H9 (cell line): ENCODE measurements around the gene TCAF2. TPM values are rescaled to one million over a fixed set of nuclear protein-coding genes. Genes with fewer than 3 reads are reported as not detected.
"Not testable (repeated sequence)": the region's sequence is repeated elsewhere in the genome, so short reads cannot be mapped to it uniquely, and the experiment has no call there.

Source experiments
- DNase-seq: peaks from one replicate; pipeline ENCODE4 v3.0.0-alpha.2; 2017
- H2AFZ ChIP-seq: one replicate; pipeline ENCODE4 v1.6.1; 2013; ENCODE audit warnings: mild to moderate bottlenecking, low read length, control low read depth, moderate library complexity
- H2AK5ac ChIP-seq: 2 replicates; pipeline ENCODE4 v1.6.1; 2013; ENCODE audit warnings: low read length, control low read depth, mixed read lengths; ENCODE audit not compliant: insufficient read length
- H2BK120ac ChIP-seq: one replicate; pipeline ENCODE4 v1.6.1; 2013; ENCODE audit warnings: low read depth, mild to moderate bottlenecking, low read length, control low read depth, inconsistent platforms; ENCODE audit not compliant: poor library complexity, severe bottlenecking
- H2BK12ac ChIP-seq: 2 replicates; pipeline ENCODE4 v1.6.1; 2013; ENCODE audit warnings: low read length, control low read depth, mixed read lengths, low read depth; ENCODE audit not compliant: insufficient read length
- H2BK15ac ChIP-seq: 2 replicates; pipeline ENCODE4 v1.6.1; 2013; ENCODE audit warnings: low read depth, low read length, control low read depth
- H2BK20ac ChIP-seq: one replicate; pipeline ENCODE4 v1.6.1; 2013; ENCODE audit warnings: low read depth, mild to moderate bottlenecking, low read length, control low read depth, inconsistent platforms; ENCODE audit not compliant: poor library complexity, severe bottlenecking
- H2BK5ac ChIP-seq: 2 replicates; pipeline ENCODE4 v1.6.1; 2013; ENCODE audit warnings: low read length, control low read depth, mixed read lengths; ENCODE audit not compliant: insufficient read length
- H3K14ac ChIP-seq: 2 replicates; pipeline ENCODE4 v1.6.1; 2013; ENCODE audit warnings: low read length, control low read depth; ENCODE audit not compliant: insufficient read depth
- H3K18ac ChIP-seq: 2 replicates; pipeline ENCODE4 v1.6.1; 2013; ENCODE audit warnings: low read depth, mild to moderate bottlenecking, mixed read lengths, low read length, control low read depth; ENCODE audit not compliant: insufficient read length
- H3K23ac ChIP-seq: 2 replicates; pipeline ENCODE4 v1.6.1; 2013; ENCODE audit warnings: low read length, control low read depth, mixed read lengths, low read depth; ENCODE audit not compliant: insufficient read length
- H3K23me2 ChIP-seq: 2 replicates; pipeline ENCODE4 v1.6.1; 2013; ENCODE audit warnings: low read depth, mild to moderate bottlenecking, mixed read lengths, low read length, control low read depth; ENCODE audit not compliant: insufficient read length, poor library complexity, severe bottlenecking
- H3K27ac ChIP-seq: 2 replicates; pipeline ENCODE4 v1.5.1; 2013; ENCODE audit warnings: low read length, control low read depth, mixed read lengths, low read depth; ENCODE audit not compliant: insufficient read length
- H3K27me3 ChIP-seq: 2 replicates; pipeline ENCODE4 v1.6.1; 2013; ENCODE audit warnings: low read length, control low read depth, inconsistent platforms; ENCODE audit not compliant: insufficient read depth
- H3K4ac ChIP-seq: 2 replicates; pipeline ENCODE4 v1.6.1; 2013; ENCODE audit warnings: low read depth, mild to moderate bottlenecking, control low read depth, inconsistent platforms, low read length, moderate library complexity
- H3K4me1 ChIP-seq: 2 replicates; pipeline ENCODE4 v1.6.1; 2013; ENCODE audit warnings: low read length, control low read depth, inconsistent platforms; ENCODE audit not compliant: insufficient read depth
- H3K4me2 ChIP-seq: 2 replicates; pipeline ENCODE4 v1.6.1; 2013; ENCODE audit warnings: low read length, control low read depth, mixed read lengths; ENCODE audit not compliant: insufficient read length, insufficient read depth
- H3K56ac ChIP-seq: 2 replicates; pipeline ENCODE4 v1.6.1; 2013; ENCODE audit warnings: low read depth, mild to moderate bottlenecking, mixed read lengths, low read length, control low read depth; ENCODE audit not compliant: insufficient read length
- H3K79me1 ChIP-seq: 2 replicates; pipeline ENCODE4 v1.6.1; 2013; ENCODE audit warnings: low read depth, mild to moderate bottlenecking, moderate library complexity, low read length, control low read depth, inconsistent platforms; ENCODE audit not compliant: insufficient read depth, poor library complexity, severe bottlenecking
- H3K79me2 ChIP-seq: 2 replicates; pipeline ENCODE4 v1.6.1; 2013; ENCODE audit warnings: low read length, control low read depth, inconsistent platforms; ENCODE audit not compliant: insufficient read depth
- H3K9ac ChIP-seq: 2 replicates; pipeline ENCODE4 v1.6.1; 2013; ENCODE audit warnings: low read length, control low read depth, mixed read lengths; ENCODE audit not compliant: insufficient read length; ENCODE audit errors: extremely low read depth
- H3K9me3 ChIP-seq: one replicate; pipeline ENCODE4 v1.6.1; 2013; ENCODE audit warnings: low read depth, low read length, inconsistent platforms; ENCODE audit not compliant: control insufficient read depth
- H3T11ph ChIP-seq: one replicate; pipeline ENCODE4 v1.6.1; 2013; ENCODE audit warnings: mild to moderate bottlenecking, low read length, control low read depth, inconsistent platforms
- H4K20me1 ChIP-seq: one replicate; pipeline ENCODE4 v1.6.1; 2013; ENCODE audit not compliant: control insufficient read depth, insufficient read length, insufficient read depth
- H4K5ac ChIP-seq: 2 replicates; pipeline ENCODE4 v1.6.1; 2013; ENCODE audit warnings: low read depth, mild to moderate bottlenecking, mixed read lengths, low read length, control low read depth; ENCODE audit not compliant: insufficient read length
- H4K8ac ChIP-seq: replicated peaks from 2 replicates; pipeline ENCODE4 v1.6.1; 2013; ENCODE audit warnings: low read length, control low read depth, mixed read lengths, low read depth; ENCODE audit not compliant: insufficient read length
- H4K91ac ChIP-seq: 2 replicates; pipeline ENCODE4 v1.6.1; 2013; ENCODE audit warnings: low read depth, mild to moderate bottlenecking, moderate library complexity, mixed read lengths, low read length, control low read depth; ENCODE audit not compliant: insufficient read length
- H3K27ac Mint-ChIP-seq, 3 experiments: 2 replicates in 2 of 3; 3 replicates in 1 of 3; pipeline ENCODE4 v1.8.0; 2020 to 2021; ENCODE audit warnings: mixed read lengths in 3 of 3, mild to moderate bottlenecking in 1 of 3, moderate library complexity in 1 of 3
- H3K27me3 Mint-ChIP-seq: 2 replicates; pipeline ENCODE4 v1.8.0; 2021; ENCODE audit warnings: low read depth, mild to moderate bottlenecking, moderate library complexity, mixed read lengths
- H3K36me3 Mint-ChIP-seq, 3 experiments: 2 replicates in 2 of 3; 3 replicates in 1 of 3; pipeline ENCODE4 v1.8.0; 2020 to 2021; ENCODE audit warnings: low read depth in 3 of 3, mixed read lengths in 3 of 3; ENCODE audit not compliant: insufficient read depth in 1 of 3
- H3K4me1 Mint-ChIP-seq, 2 experiments: 2 replicates each; pipeline ENCODE4 v1.8.0; 2020; ENCODE audit warnings: mixed read lengths in 2 of 2
- H3K4me3 Mint-ChIP-seq, 2 experiments: 2 replicates in 1 of 2; 3 replicates in 1 of 2; pipeline ENCODE4 v1.8.0; 2020 to 2021; ENCODE audit warnings: mild to moderate bottlenecking in 2 of 2, mixed read lengths in 2 of 2, moderate library complexity in 1 of 2
- H3K9me3 Mint-ChIP-seq, 2 experiments: 2 replicates in 1 of 2; 3 replicates in 1 of 2; pipeline ENCODE4 v1.8.0; 2020; ENCODE audit warnings: mild to moderate bottlenecking in 2 of 2, mixed read lengths in 2 of 2, moderate library complexity in 1 of 2
- WGBS: extraction: QIAGEN DNeasy Blood & Tissue Kit; methylation state at CpG from one replicate; pipeline ENCODE4 v1.1.7; 2013; ENCODE audit warnings: missing lambda C conversion rate, low lambda C conversion rate, mixed read lengths; ENCODE audit not compliant: insufficient read length; ENCODE audit errors: extremely low coverage; 5-methylcytosine and 5-hydroxymethylcytosine counted together
- long read RNA-seq: library from polyadenylated mRNA; unstranded; transcript quantifications from one replicate; pipeline ENCODE4 v2.0.0, GENCODE V29; 2020
- total RNA-seq: library from RNA; stranded (reverse); gene quantifications from 2 replicates; pipeline ENCODE4 v1.2.1, GENCODE V29; 2021

Gene TCAF2
- 0.04 TPM in 2 replicates for total RNA-seq
- long read RNA-seq = 0 reads

DNA sequence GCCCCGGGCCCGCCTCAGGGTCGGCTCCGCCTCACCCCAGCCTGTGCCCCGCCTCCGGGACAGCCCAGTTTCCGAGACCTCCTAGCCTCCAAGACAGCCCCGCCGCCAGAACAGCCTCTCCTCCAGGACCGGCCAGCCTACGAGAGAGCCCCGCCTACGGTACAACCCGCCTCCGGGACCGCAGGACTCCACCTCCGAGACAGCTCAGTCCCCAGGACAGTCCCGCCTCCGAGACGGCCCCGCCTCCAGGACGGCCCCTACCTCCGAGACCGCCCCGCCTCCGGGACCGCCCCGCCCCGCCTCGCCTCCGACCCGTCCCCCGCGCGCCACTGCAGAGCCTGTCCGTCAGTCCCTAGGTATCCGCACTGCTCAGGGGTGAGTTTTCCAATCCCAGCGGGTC is at the start of gene TCAF2:
TSS of gene TCAF2 (plus strand) at position 329 of the 400 bp plus-strand sequence.
- not testable (repeated sequence) for H3K4me2 ChIP-seq, H3K4me3 Mint-ChIP-seq, H3K9me3 Mint-ChIP-seq, H3K23me2 ChIP-seq, H3K79me2 ChIP-seq, H3K4ac ChIP-seq, H2BK120ac ChIP-seq, H3K27me3 Mint-ChIP-seq, H4K8ac ChIP-seq, H3K4me1 ChIP-seq, H3K27ac Mint-ChIP-seq, H4K91ac ChIP-seq, H3K9ac ChIP-seq, DNase-seq, H2BK5ac ChIP-seq, H3K27me3 ChIP-seq, H2BK20ac ChIP-seq, H2BK15ac ChIP-seq, H3K9me3 ChIP-seq, H4K20me1 ChIP-seq, H3K23ac ChIP-seq, H3K18ac ChIP-seq, H3K4me1 Mint-ChIP-seq, H2AK5ac ChIP-seq, H2AFZ ChIP-seq, H4K5ac ChIP-seq, H3K36me3 Mint-ChIP-seq, H3K14ac ChIP-seq, H2BK12ac ChIP-seq, H3K56ac ChIP-seq, H3K27ac ChIP-seq, H3T11ph ChIP-seq, H3K79me1 ChIP-seq
- no CpG with 5 or more reads among the region's 38 CpGs for WGBS

DNA sequence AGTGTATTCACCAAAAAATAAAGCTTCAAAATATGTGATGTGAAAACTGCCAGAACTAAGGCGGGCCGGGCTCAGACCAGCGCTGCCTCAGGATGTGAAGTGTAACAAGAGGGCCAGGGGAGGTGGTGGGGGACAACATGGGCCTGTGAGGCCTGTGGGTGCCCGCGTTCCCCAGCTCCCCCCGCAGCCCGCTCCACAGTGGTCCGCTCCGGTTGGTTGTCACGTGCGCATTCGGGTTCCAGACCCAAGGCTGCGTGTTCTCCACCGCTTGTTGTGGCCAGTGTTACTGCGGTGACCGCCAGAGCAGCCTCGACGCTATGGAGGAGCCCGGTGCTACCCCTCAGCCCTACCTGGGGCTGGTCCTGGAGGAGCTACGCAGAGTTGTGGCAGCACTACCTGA is 49.3 kb upstream of the TCAF2 start, which contains the start of gene CTAGE15:
TSS of gene CTAGE15 (plus strand) at position 301 of the 400 bp plus-strand sequence. CDS start at position 318, 17 bp downstream.
- H3K14ac ChIP-seq, H3K23ac ChIP-seq, H3K27me3 Mint-ChIP-seq, H3K4me1 Mint-ChIP-seq, H3T11ph ChIP-seq, H3K23me2 ChIP-seq, H3K79me2 ChIP-seq, H2BK20ac ChIP-seq, DNase-seq, H2AK5ac ChIP-seq, H3K18ac ChIP-seq, H3K9me3 ChIP-seq, H3K4me1 ChIP-seq, H3K4me2 ChIP-seq, H3K9me3 Mint-ChIP-seq, H2BK5ac ChIP-seq, H3K4me3 Mint-ChIP-seq, H3K9ac ChIP-seq, H2BK120ac ChIP-seq, H3K27ac ChIP-seq, H2AFZ ChIP-seq, H3K27me3 ChIP-seq, H3K56ac ChIP-seq, H4K91ac ChIP-seq, H4K5ac ChIP-seq, H3K79me1 ChIP-seq, H3K36me3 Mint-ChIP-seq, H3K4ac ChIP-seq, H4K20me1 ChIP-seq, H2BK12ac ChIP-seq, H4K8ac ChIP-seq, H3K27ac Mint-ChIP-seq, H2BK15ac ChIP-seq: not testable (repeated sequence)
- WGBS = no CpG with 5 or more reads among the region's 20 CpGs
